ENCODE measurements around the gene ZNF689. TPM values are rescaled to one million over a fixed set of nuclear protein-coding genes. Genes with fewer than 3 reads are reported as not detected.

The ZNF689 gene
- total and polyA plus RNA-seq, 2 of the 13 experiments (the other 11 are each of a cell fraction or from before 2014, with no cell fraction given) = 9.7 to 19.5 TPM

DNA sequence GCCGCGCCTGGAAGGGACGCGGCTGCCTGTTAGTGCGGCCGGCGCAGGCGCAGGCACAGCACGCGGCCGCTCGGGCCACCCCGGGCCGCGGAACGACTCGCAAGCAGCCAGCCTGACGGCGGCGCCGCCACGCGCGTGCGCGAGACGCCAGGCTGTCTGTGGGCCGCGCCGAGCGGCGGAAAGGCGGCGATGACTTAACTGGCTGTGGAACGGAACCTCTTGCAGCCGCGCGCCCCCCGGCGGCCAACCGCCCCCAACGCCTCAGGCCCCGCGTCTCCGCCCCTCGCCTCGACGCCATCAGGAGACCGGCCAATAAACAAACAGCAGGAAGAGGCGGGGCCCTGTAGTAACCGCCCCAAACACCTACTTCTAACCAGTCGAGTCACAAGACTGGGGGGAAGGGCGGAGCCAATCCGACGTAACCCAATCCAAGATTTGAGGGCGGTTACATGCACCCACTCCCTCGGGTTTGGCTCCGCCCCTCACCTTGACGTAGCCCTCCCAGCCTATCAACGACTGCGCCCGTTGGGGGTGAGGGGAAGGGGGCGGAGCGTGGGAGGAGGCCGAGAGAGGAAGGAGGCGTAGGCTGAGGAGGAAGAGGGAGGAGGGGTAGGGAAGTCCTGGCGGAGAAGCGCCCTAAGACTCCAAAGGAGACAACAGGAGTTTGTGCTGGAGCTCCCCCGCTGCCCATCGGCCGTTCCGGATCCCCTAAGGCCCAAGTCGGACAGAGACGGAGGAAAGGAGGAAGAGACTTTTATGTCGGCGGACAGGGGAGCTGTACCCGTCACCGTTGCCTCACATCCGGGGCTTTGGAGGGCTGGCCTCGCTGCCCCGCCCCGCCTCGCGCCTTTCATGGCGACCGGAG, 47.9 kb upstream of the ZNF689 start, which contains the start of gene FBRS (continued):
- TF ChIP-seq, protein P1, sequence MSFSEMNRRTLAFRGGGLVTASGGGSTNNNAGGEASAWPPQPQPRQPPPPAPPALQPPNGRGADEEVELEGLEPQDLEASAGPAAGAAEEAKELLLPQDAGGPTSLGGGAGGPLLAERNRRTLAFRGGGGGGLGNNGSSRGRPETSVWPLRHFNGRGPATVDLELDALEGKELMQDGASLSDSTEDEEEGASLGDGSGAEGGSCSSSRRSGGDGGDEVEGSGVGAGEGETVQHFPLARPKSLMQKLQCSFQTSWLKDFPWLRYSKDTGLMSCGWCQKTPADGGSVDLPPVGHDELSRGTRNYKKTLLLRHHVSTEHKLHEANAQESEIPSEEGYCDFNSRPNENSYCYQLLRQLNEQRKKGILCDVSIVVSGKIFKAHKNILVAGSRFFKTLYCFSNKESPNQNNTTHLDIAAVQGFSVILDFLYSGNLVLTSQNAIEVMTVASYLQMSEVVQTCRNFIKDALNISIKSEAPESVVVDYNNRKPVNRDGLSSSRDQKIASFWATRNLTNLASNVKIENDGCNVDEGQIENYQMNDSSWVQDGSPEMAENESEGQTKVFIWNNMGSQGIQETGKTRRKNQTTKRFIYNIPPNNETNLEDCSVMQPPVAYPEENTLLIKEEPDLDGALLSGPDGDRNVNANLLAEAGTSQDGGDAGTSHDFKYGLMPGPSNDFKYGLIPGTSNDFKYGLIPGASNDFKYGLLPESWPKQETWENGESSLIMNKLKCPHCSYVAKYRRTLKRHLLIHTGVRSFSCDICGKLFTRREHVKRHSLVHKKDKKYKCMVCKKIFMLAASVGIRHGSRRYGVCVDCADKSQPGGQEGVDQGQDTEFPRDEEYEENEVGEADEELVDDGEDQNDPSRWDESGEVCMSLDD (CRISPR knock-in tag; IDR thresholded peaks at IDR 0.05; ENCODE audit: borderline replicate concordance) = no peak
- no peak for TF ChIP-seq AHR (CRISPR knock-in tag; IDR thresholded peaks at IDR 0.05)
- TF ChIP-seq, protein P2, sequence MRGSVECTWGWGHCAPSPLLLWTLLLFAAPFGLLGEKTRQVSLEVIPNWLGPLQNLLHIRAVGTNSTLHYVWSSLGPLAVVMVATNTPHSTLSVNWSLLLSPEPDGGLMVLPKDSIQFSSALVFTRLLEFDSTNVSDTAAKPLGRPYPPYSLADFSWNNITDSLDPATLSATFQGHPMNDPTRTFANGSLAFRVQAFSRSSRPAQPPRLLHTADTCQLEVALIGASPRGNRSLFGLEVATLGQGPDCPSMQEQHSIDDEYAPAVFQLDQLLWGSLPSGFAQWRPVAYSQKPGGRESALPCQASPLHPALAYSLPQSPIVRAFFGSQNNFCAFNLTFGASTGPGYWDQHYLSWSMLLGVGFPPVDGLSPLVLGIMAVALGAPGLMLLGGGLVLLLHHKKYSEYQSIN (CRISPR knock-in tag; IDR thresholded peaks at IDR 0.05; ENCODE audit: borderline replicate concordance) = no peak
- TF ChIP-seq ZFP41 (CRISPR knock-in tag; IDR thresholded peaks at IDR 0.05; ENCODE audit: borderline replicate concordance) = no peak
- TF ChIP-seq KLF15 (CRISPR knock-in tag; IDR thresholded peaks at IDR 0.05; ENCODE audit: borderline replicate concordance) = no peak
- TF ChIP-seq, protein P3, sequence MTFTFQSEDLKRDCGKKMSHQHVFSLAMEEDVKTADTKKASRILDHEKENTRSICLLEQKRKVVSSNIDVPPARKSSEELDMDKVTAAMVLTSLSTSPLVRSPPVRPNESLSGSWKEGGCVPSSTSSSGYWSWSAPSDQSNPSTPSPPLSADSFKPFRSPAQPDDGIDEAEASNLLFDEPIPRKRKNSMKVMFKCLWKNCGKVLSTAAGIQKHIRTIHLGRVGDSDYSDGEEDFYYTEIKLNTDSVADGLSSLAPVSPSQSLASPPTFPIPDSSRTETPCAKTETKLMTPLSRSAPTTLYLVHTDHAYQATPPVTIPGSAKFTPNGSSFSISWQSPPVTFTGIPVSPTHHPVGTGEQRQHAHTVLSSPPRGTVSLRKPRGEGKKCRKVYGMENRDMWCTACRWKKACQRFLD (CRISPR knock-in tag; IDR thresholded peaks at IDR 0.05; ENCODE audit: borderline replicate concordance) = 0 out of 2 replicates have a peak, but pooled peaks have one; percentile 55
- peak; percentile 92 for TF ChIP-seq SP2 (CRISPR knock-in tag; IDR thresholded peaks at IDR 0.05)
- TF ChIP-seq NCOR1 (IDR thresholded peaks at IDR 0.05; ENCODE audit: borderline replicate concordance, low read length) = peak; percentile 57; the same call in 1 of the 2 replicates
- no peak for TF ChIP-seq ZNF569 (CRISPR knock-in tag; IDR thresholded peaks at IDR 0.05; ENCODE audit: borderline replicate concordance)
- 0 out of 2 replicates have a peak, but pooled peaks have one; percentile 19 for TF ChIP-seq NFKBIZ (CRISPR knock-in tag; IDR thresholded peaks at IDR 0.05)
- TF ChIP-seq, protein P4, sequence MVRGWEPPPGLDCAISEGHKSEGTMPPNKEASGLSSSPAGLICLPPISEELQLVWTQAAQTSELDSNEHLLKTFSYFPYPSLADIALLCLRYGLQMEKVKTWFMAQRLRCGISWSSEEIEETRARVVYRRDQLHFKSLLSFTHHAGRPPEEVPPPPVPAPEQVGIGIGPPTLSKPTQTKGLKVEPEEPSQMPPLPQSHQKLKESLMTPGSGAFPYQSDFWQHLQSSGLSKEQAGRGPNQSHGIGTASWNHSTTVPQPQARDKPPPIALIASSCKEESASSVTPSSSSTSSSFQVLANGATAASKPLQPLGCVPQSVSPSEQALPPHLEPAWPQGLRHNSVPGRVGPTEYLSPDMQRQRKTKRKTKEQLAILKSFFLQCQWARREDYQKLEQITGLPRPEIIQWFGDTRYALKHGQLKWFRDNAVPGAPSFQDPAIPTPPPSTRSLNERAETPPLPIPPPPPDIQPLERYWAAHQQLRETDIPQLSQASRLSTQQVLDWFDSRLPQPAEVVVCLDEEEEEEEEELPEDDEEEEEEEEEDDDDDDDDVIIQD (CRISPR knock-in tag; IDR thresholded peaks at IDR 0.05; ENCODE audit: low read depth) = no peak; the same call in 1 of the 2 replicates
- TF ChIP-seq FOSL1 (CRISPR knock-in tag; IDR thresholded peaks at IDR 0.05; ENCODE audit: borderline replicate concordance) = no peak
- TF ChIP-seq, protein P5, sequence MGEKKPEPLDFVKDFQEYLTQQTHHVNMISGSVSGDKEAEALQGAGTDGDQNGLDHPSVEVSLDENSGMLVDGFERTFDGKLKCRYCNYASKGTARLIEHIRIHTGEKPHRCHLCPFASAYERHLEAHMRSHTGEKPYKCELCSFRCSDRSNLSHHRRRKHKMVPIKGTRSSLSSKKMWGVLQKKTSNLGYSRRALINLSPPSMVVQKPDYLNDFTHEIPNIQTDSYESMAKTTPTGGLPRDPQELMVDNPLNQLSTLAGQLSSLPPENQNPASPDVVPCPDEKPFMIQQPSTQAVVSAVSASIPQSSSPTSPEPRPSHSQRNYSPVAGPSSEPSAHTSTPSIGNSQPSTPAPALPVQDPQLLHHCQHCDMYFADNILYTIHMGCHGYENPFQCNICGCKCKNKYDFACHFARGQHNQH (CRISPR knock-in tag; IDR thresholded peaks at IDR 0.05) = peak; percentile 64; the same call in 1 of the 2 replicates
- peak; percentile 50; the same call in 1 of the 2 replicates for TF ChIP-seq NFKB2 (CRISPR knock-in tag; IDR thresholded peaks at IDR 0.05; ENCODE audit: borderline replicate concordance)
- peak; percentile 75; the same call in 1 of the 2 replicates for TF ChIP-seq KDM2A (CRISPR knock-in tag; IDR thresholded peaks at IDR 0.05; ENCODE audit: borderline replicate concordance, low read depth)
- TF ChIP-seq ZNF530 (CRISPR knock-in tag; IDR thresholded peaks at IDR 0.05; ENCODE audit: low read depth) = no peak
- TF ChIP-seq RBM39 (IDR thresholded peaks at IDR 0.05; ENCODE audit: low read depth, low read length, poor library complexity, severe bottlenecking) = peak; percentile 69
- peak; percentile 81; the same call in 1 of the 2 replicates for TF ChIP-seq ZNF564 (CRISPR knock-in tag; IDR thresholded peaks at IDR 0.05)
- TF ChIP-seq MBNL3 (CRISPR knock-in tag; conservative IDR thresholded peaks at IDR 0.05) = no peak

All from HepG2 (cell line).